Loucy (cell line): ENCODE measurements around the gene EZR.

Experiments used
- EZH2phosphoT487 ChIP-seq: fragments of 200-600 bp; IDR thresholded peaks from 2 replicates; pipeline ENCODE4 v1.6.1; 2018; ENCODE audit warnings: antibody characterized with exemption, mild to moderate bottlenecking, moderate library complexity, borderline replicate concordance
- TF ChIP-seq, protein P1 (sequence below): fragments of 200-600 bp; sonication (generic); conservative IDR thresholded peaks from 2 replicates; pipeline ENCODE4 v1.5.1; 2014; ENCODE audit warnings: mild to moderate bottlenecking, antibody characterized with exemption, low read length

DNA sequence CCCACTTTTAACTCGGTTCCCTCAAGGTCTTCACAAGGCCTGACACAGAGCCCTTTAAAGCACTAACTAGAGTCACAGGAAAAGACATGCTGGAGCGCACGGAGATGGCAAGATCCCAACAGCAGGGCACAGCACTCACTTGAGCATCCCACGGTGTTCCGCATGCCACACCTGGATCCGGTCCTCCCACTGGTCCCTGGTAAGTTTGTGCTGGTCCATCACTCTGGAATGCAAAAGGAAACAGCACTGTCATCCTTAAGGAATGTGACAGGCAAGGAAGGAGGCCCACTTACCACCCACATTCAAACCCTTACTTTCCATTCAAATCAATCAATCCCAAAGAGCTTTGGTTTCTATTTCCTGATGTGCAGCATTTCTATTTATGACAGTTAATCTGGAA is 34.7 kb downstream of the EZR start:
- TF ChIP-seq, protein P1, sequence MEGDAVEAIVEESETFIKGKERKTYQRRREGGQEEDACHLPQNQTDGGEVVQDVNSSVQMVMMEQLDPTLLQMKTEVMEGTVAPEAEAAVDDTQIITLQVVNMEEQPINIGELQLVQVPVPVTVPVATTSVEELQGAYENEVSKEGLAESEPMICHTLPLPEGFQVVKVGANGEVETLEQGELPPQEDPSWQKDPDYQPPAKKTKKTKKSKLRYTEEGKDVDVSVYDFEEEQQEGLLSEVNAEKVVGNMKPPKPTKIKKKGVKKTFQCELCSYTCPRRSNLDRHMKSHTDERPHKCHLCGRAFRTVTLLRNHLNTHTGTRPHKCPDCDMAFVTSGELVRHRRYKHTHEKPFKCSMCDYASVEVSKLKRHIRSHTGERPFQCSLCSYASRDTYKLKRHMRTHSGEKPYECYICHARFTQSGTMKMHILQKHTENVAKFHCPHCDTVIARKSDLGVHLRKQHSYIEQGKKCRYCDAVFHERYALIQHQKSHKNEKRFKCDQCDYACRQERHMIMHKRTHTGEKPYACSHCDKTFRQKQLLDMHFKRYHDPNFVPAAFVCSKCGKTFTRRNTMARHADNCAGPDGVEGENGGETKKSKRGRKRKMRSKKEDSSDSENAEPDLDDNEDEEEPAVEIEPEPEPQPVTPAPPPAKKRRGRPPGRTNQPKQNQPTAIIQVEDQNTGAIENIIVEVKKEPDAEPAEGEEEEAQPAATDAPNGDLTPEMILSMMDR: no peak
- no peak for TF ChIP-seq EZH2phosphoT487
